A549 (cell line): ENCODE results near the gene NETO2.

ENCODE experiments used
- CEBPB ChIP-seq, 2 experiments: fragments of >200 bp in 1 of 2; sonication (Bioruptor Twin) in 1 of 2; formaldehyde crosslinking in 1 of 2; IDR thresholded peaks; 2 replicates each; pipeline ENCODE4 v1.6.1; 2012 to 2016
- EP300 ChIP-seq, 2 experiments: fragments of >200 bp; sonication (Bioruptor Twin); formaldehyde crosslinking; IDR thresholded peaks; 2 replicates in 1 of 2; 3 replicates in 1 of 2; pipeline ENCODE4 v1.6.1; 2016 to 2017
- POLR2A ChIP-seq: IDR thresholded peaks from 2 replicates; pipeline ENCODE4 v1.6.1; 2012; ENCODE audit warnings: mild to moderate bottlenecking, low read length
- TP53 ChIP-seq: fragments of 250-450 bp; sonication (Bioruptor Pico); IDR thresholded peaks from 2 replicates; pipeline ENCODE4 v1.5.0; 2021; ENCODE audit warnings: mild to moderate bottlenecking, moderate library complexity
- TF ChIP-seq, protein P1 (sequence below): fragments of >200 bp; sonication (Bioruptor Twin); formaldehyde crosslinking; IDR thresholded peaks from 3 replicates; pipeline ENCODE4 v1.5.1; 2016
- TF ChIP-seq, protein P2 (sequence below): fragments of 200-600 bp; sonication (generic); IDR thresholded peaks from 2 replicates; pipeline ENCODE4 v1.6.1; 2016; ENCODE audit warnings: antibody characterized with exemption, mild to moderate bottlenecking, moderate library complexity

DNA sequence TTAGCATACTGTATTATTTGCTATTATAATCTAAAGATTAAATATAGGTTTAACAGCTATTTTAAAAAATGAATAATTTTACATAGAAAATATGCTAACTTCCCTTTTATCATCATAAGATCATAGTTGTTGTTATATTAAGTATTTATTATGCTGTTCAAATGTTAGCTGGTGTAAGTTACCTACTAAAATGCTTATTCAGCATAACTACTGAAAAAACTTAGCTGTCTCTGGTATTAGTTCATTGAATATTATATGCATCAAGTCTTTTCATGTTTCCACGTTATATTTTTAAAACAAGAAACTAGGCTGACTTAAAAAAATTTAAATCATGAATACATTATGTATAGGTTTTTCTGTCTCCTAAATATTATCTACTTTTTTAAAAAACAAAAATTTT lies 62.6 kb downstream of the NETO2 start:
- TF ChIP-seq EP300 (IDR thresholded peaks at IDR 0.05) (no peak), POLR2A (no peak), CEBPB (IDR thresholded peaks at IDR 0.05) (no peak), TP53 (CRISPR knock-in tag) (no peak)
- TF ChIP-seq, protein P1, sequence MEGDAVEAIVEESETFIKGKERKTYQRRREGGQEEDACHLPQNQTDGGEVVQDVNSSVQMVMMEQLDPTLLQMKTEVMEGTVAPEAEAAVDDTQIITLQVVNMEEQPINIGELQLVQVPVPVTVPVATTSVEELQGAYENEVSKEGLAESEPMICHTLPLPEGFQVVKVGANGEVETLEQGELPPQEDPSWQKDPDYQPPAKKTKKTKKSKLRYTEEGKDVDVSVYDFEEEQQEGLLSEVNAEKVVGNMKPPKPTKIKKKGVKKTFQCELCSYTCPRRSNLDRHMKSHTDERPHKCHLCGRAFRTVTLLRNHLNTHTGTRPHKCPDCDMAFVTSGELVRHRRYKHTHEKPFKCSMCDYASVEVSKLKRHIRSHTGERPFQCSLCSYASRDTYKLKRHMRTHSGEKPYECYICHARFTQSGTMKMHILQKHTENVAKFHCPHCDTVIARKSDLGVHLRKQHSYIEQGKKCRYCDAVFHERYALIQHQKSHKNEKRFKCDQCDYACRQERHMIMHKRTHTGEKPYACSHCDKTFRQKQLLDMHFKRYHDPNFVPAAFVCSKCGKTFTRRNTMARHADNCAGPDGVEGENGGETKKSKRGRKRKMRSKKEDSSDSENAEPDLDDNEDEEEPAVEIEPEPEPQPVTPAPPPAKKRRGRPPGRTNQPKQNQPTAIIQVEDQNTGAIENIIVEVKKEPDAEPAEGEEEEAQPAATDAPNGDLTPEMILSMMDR, result no peak
- TF ChIP-seq, protein P2, sequence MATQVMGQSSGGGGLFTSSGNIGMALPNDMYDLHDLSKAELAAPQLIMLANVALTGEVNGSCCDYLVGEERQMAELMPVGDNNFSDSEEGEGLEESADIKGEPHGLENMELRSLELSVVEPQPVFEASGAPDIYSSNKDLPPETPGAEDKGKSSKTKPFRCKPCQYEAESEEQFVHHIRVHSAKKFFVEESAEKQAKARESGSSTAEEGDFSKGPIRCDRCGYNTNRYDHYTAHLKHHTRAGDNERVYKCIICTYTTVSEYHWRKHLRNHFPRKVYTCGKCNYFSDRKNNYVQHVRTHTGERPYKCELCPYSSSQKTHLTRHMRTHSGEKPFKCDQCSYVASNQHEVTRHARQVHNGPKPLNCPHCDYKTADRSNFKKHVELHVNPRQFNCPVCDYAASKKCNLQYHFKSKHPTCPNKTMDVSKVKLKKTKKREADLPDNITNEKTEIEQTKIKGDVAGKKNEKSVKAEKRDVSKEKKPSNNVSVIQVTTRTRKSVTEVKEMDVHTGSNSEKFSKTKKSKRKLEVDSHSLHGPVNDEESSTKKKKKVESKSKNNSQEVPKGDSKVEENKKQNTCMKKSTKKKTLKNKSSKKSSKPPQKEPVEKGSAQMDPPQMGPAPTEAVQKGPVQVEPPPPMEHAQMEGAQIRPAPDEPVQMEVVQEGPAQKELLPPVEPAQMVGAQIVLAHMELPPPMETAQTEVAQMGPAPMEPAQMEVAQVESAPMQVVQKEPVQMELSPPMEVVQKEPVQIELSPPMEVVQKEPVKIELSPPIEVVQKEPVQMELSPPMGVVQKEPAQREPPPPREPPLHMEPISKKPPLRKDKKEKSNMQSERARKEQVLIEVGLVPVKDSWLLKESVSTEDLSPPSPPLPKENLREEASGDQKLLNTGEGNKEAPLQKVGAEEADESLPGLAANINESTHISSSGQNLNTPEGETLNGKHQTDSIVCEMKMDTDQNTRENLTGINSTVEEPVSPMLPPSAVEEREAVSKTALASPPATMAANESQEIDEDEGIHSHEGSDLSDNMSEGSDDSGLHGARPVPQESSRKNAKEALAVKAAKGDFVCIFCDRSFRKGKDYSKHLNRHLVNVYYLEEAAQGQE, result no peak
